Endodermal cell (in vitro differentiated cells): ENCODE measurements around the gene GRIK4. TPM values are rescaled to one million over a fixed set of nuclear protein-coding genes. Genes with fewer than 3 reads are reported as not detected.

ENCODE experiments used
- DNase-seq: peaks from one replicate; pipeline ENCODE4 v3.0.0-alpha.2; 2017
- H3K27ac ChIP-seq: 2 replicates; pipeline ENCODE4 v1.5.1; 2013; ENCODE audit warnings: mild to moderate bottlenecking, low read depth, low read length, moderate library complexity
- H3K27me3 ChIP-seq: 2 replicates; pipeline ENCODE4 v1.6.1; 2013; ENCODE audit warnings: mild to moderate bottlenecking, low read length, moderate library complexity; ENCODE audit not compliant: insufficient read depth, control insufficient read depth, poor library complexity, severe bottlenecking
- H3K36me3 ChIP-seq: 2 replicates; pipeline ENCODE4 v1.7.0; 2013; ENCODE audit warnings: mild to moderate bottlenecking, low read length, moderate library complexity; ENCODE audit not compliant: control insufficient read depth, insufficient read depth
- H3K4me1 ChIP-seq: one replicate; pipeline ENCODE4 v1.7.0; 2013; ENCODE audit warnings: low read length; ENCODE audit not compliant: control insufficient read depth, insufficient read depth
- H3K4me3 ChIP-seq: 2 replicates; pipeline ENCODE4 v1.5.1; 2013; ENCODE audit warnings: mild to moderate bottlenecking, low read length, moderate library complexity
- H3K9ac ChIP-seq: 2 replicates; pipeline ENCODE4 v1.6.1; 2013; ENCODE audit warnings: mild to moderate bottlenecking, low read length, moderate library complexity; ENCODE audit not compliant: poor library complexity, severe bottlenecking; ENCODE audit errors: extremely low read depth
- H3K9me3 ChIP-seq: 2 replicates; pipeline ENCODE4 v1.6.1; 2013; ENCODE audit warnings: mild to moderate bottlenecking, low read length, moderate library complexity; ENCODE audit not compliant: control insufficient read depth
- H3K27ac Mint-ChIP-seq: 2 replicates; pipeline ENCODE4 v1.8.0; 2020; ENCODE audit warnings: mixed read lengths
- H3K27me3 Mint-ChIP-seq: 2 replicates; pipeline ENCODE4 v1.8.0; 2021; ENCODE audit warnings: mild to moderate bottlenecking, mixed read lengths; ENCODE audit not compliant: insufficient read depth
- H3K36me3 Mint-ChIP-seq: 2 replicates; pipeline ENCODE4 v1.8.0; 2020; ENCODE audit warnings: low read depth, mixed read lengths
- H3K4me1 Mint-ChIP-seq: 2 replicates; pipeline ENCODE4 v1.8.0; 2020; ENCODE audit warnings: mixed read lengths
- H3K4me3 Mint-ChIP-seq: 2 replicates; pipeline ENCODE4 v1.8.0; 2020; ENCODE audit warnings: mild to moderate bottlenecking, moderate library complexity, mixed read lengths
- H3K9me3 Mint-ChIP-seq: 2 replicates; pipeline ENCODE4 v1.8.0; 2020; ENCODE audit warnings: mild to moderate bottlenecking, mixed read lengths
- WGBS, 2 experiments: methylation state at CpG; one replicate each; pipeline versions ENCODE4 v1.1.5 to v1.1.7; 2013; ENCODE audit warnings: missing lambda C conversion rate in 2 of 2, mixed read lengths in 1 of 2; ENCODE audit not compliant: insufficient coverage in 1 of 2, insufficient read length in 1 of 2; 5-methylcytosine and 5-hydroxymethylcytosine counted together
- total RNA-seq, 2 donors: library from RNA; stranded (reverse); fragmentation: NEBNext Ultra II Directional in 1 of 2; extraction: Animal tissue kit (Norgen Biotek cat#: 25700) in 1 of 2; gene quantifications; 2 replicates in 1 of 2; 3 replicates in 1 of 2; pipeline ENCODE4 v1.2.1, GENCODE V29; 2021
- TF ChIP-seq, protein P1 (sequence below): fragments of 200-600 bp; sonication (generic); conservative IDR thresholded peaks from 2 replicates; pipeline ENCODE4 v1.5.0; 2021; ENCODE audit warnings: antibody characterized with exemption, mild to moderate bottlenecking

The GRIK4 gene
- total RNA-seq, 2 donors from 2014 or later: 1.7 to 3.5 TPM

DNA sequence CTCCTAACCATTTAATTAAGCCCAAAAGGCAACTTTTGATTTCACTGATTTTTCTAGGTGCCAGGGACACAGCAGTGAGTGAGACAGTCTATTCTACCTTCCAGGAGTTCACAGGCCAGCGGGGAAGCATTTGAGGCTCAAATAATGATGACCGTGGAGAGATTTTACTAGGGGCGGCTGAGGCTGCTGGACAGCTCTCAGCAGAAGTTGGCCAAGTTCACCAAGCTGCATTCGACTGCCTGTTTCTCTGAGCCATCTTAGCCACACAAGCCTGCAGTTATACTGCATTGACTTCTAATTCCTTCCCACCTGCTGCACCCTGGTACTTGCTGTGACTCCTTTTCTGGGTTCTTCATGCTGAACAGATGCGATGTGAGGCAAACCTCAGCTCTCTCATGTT is 343.4 kb downstream of the GRIK4 start:
- Histone ChIP-seq H3K4me1 (no peaks in the 10 kb centered on the region), H3K36me3 (no peaks in the 10 kb centered on the region), H3K27me3 (no peaks in the 10 kb centered on the region), H3K9ac (no peak overlapping the region), H3K9me3 (no peaks in the 10 kb centered on the region), H3K4me3 (no peak overlapping the region), H3K27ac (no peak overlapping the region)
- no peaks in the 10 kb centered on the region for H3K9me3 Mint-ChIP-seq
- H3K36me3 Mint-ChIP-seq: no peaks in the 10 kb centered on the region
- H3K4me3 Mint-ChIP-seq: no peak overlapping the region
- no peak for DNase-seq
- no peaks in the 10 kb centered on the region for H3K4me1 Mint-ChIP-seq
- 54 to 67% methylated on average over 5 of the region's 5 CpGs for WGBS, 2 experiments
- TF ChIP-seq, protein P1, sequence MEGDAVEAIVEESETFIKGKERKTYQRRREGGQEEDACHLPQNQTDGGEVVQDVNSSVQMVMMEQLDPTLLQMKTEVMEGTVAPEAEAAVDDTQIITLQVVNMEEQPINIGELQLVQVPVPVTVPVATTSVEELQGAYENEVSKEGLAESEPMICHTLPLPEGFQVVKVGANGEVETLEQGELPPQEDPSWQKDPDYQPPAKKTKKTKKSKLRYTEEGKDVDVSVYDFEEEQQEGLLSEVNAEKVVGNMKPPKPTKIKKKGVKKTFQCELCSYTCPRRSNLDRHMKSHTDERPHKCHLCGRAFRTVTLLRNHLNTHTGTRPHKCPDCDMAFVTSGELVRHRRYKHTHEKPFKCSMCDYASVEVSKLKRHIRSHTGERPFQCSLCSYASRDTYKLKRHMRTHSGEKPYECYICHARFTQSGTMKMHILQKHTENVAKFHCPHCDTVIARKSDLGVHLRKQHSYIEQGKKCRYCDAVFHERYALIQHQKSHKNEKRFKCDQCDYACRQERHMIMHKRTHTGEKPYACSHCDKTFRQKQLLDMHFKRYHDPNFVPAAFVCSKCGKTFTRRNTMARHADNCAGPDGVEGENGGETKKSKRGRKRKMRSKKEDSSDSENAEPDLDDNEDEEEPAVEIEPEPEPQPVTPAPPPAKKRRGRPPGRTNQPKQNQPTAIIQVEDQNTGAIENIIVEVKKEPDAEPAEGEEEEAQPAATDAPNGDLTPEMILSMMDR: no peak
- H3K27me3 Mint-ChIP-seq: no peaks in the 10 kb centered on the region
- no peak overlapping the region for H3K27ac Mint-ChIP-seq

DNA sequence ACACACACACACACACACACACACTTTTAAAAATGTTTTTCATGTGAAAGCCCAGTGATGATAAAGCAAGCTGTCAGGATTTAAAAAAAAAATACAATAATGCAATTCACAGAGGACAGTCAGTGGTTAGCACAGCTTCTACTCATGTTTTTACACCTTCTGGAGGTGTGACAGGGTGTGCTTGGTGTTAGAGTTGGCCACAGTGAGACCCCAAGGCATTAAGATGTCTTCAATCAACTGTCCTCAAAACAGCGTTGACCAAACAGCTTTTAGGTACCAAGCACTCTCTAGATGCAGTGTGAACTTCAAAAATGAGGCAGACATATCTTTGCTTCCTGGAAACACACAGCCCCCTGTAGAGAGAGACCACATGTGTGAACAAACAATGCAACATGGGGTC is 346.0 kb downstream of the GRIK4 start:
- Histone ChIP-seq H3K4me1 (no peaks in the 10 kb centered on the region), H3K9me3 (no peaks in the 10 kb centered on the region), H3K27me3 (no peaks in the 10 kb centered on the region), H3K27ac (no peak overlapping the region), H3K4me3 (no peak overlapping the region), H3K9ac (no peak overlapping the region), H3K36me3 (no peaks in the 10 kb centered on the region)
- no peaks in the 10 kb centered on the region for H3K36me3 Mint-ChIP-seq
- TF ChIP-seq, protein P1: no peak
- no peaks in the 10 kb centered on the region for H3K4me1 Mint-ChIP-seq
- DNase-seq: no peak
- H3K27me3 Mint-ChIP-seq: no peaks in the 10 kb centered on the region
- H3K27ac Mint-ChIP-seq: no peak overlapping the region
- H3K9me3 Mint-ChIP-seq: no peaks in the 10 kb centered on the region
- no peak overlapping the region for H3K4me3 Mint-ChIP-seq
- WGBS, 2 experiments: 97 to 100% methylated on average over 1 of the region's 1 CpG

DNA sequence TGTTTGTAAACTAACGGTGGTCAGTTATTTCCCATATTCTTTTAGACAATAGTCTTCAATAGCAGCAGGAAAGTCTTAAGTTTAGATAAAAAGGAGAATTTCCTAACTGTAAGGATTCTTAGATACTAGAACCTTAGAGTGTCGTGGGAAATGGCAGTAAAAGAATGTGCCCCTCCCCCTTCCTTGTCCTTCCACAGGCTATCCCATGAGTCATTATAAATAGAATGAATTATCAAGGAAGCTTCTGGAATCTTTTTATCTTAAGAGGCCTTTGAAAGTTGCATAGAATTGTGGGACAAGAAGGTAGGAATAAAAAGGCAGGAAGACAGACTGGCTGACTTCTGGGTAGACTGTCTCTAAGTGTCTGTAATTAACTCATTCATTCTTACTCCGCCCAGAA is 347.2 kb downstream of the GRIK4 start:
- TF ChIP-seq, protein P1: no peak
- Mint-ChIP-seq H3K36me3 (no peaks in the 10 kb centered on the region), H3K9me3 (no peaks in the 10 kb centered on the region), H3K27me3 (no peaks in the 10 kb centered on the region), H3K4me1 (no peaks in the 10 kb centered on the region), H3K27ac (no peak overlapping the region), H3K4me3 (no peak overlapping the region)
- H3K36me3 ChIP-seq: no peaks in the 10 kb centered on the region
- no peak overlapping the region for H3K4me3 ChIP-seq
- no peak overlapping the region for H3K27ac ChIP-seq
- H3K9ac ChIP-seq: no peak overlapping the region
- 93 to 100% methylated on average over 1 to 3 of the region's 3 CpGs for WGBS, 2 experiments
- DNase-seq: no peak
- H3K9me3 ChIP-seq: no peaks in the 10 kb centered on the region
- no peaks in the 10 kb centered on the region for H3K27me3 ChIP-seq
- no peaks in the 10 kb centered on the region for H3K4me1 ChIP-seq
